H1 (cell line): ENCODE data around the gene CBX4. TPM values are rescaled to one million over a fixed set of nuclear protein-coding genes. Genes with fewer than 3 reads are reported as not detected.

Experiments
- CTCF ChIA-PET: fragments of 300-600 bp; sonication (Branson Sonifier 250); formaldehyde crosslinking; loops from one replicate; lab custom pipeline; 2021; ENCODE audit not compliant: partially characterized antibody; lab: Charles Lee
- POLR2A ChIA-PET: fragments of 300-600 bp; sonication (Branson Sonifier 250); formaldehyde crosslinking; loops from one replicate; lab custom pipeline; 2021; ENCODE audit warnings: inconsistent platforms; ENCODE audit not compliant: partially characterized antibody; lab: Charles Lee
- DNase-seq, 2 experiments: peaks; one replicate each; pipeline versions ENCODE4 v3.0.0 to v3.0.0-alpha.2; 2010 to 2022; ENCODE audit warnings: low spot score in 2 of 2, low read depth in 1 of 2, mixed read lengths in 1 of 2
- FAIRE-seq: peaks from 2 replicates; lab custom pipeline; 2011; peaks lifted over from hg19 to GRCh38; lab: Jason Lieb, UNC
- H2AFZ ChIP-seq: 2 replicates; pipeline ENCODE4 v1.8.1; 2012; ENCODE audit warnings: low read length, inconsistent platforms
- H2AK5ac ChIP-seq: 2 replicates; pipeline ENCODE4 v1.6.1; 2013; ENCODE audit warnings: low read depth, low read length
- H2BK120ac ChIP-seq: replicated peaks from 2 replicates; pipeline ENCODE3; 2013; ENCODE audit warnings: low read depth, low read length, inconsistent platforms
- H2BK12ac ChIP-seq: 2 replicates; pipeline ENCODE4 v1.6.1; 2013; ENCODE audit warnings: low read depth, low read length
- H2BK15ac ChIP-seq: 2 replicates; pipeline ENCODE4 v1.6.1; 2013; ENCODE audit warnings: low read length
- H2BK20ac ChIP-seq: 2 replicates; pipeline ENCODE4 v1.6.1; 2013; ENCODE audit warnings: low read length
- H2BK5ac ChIP-seq: 2 replicates; pipeline ENCODE4 v1.6.1; 2013; ENCODE audit warnings: low read depth, low read length
- H3K14ac ChIP-seq: 2 replicates; pipeline ENCODE4 v1.6.1; 2013; ENCODE audit warnings: inconsistent platforms; ENCODE audit not compliant: insufficient read length
- H3K18ac ChIP-seq: 2 replicates; pipeline ENCODE4 v1.6.1; 2013; ENCODE audit warnings: low read length; ENCODE audit errors: extremely low read depth
- H3K23ac ChIP-seq: 2 replicates; pipeline ENCODE4 v1.6.1; 2013; ENCODE audit warnings: inconsistent platforms; ENCODE audit not compliant: insufficient read length
- H3K23me2 ChIP-seq: 2 replicates; pipeline ENCODE4 v1.6.1; 2013; ENCODE audit warnings: low read depth, low read length
- H3K27ac ChIP-seq: 2 replicates; pipeline ENCODE4 v1.6.1; 2011; ENCODE audit warnings: low read depth, low read length, inconsistent platforms
- H3K27me3 ChIP-seq, 4 experiments: replicated peaks in 1 of 4; 1 replicate in 1 of 4; 2 replicates in 3 of 4; pipeline versions ENCODE4 v1.6.1 to v1.8.1; 2011 to 2013; ENCODE audit warnings: low read length in 3 of 4, mild to moderate bottlenecking in 3 of 4, inconsistent platforms in 2 of 4, mixed read lengths in 2 of 4, moderate library complexity in 1 of 4; ENCODE audit not compliant: control insufficient read depth in 3 of 4, insufficient read depth in 3 of 4; ENCODE audit errors: extremely low read depth in 1 of 4
- H3K36me3 ChIP-seq, 4 experiments: 2 replicates each; pipeline versions ENCODE4 v1.6.1 to v1.8.1; 2011 to 2013; ENCODE audit warnings: mild to moderate bottlenecking in 4 of 4, low read length in 3 of 4, moderate library complexity in 2 of 4, control low read depth in 1 of 4, inconsistent platforms in 1 of 4; ENCODE audit not compliant: insufficient read depth in 4 of 4, control insufficient read depth in 2 of 4
- H3K4ac ChIP-seq: replicated peaks from 2 replicates; pipeline ENCODE3; 2013; ENCODE audit warnings: low read length, low read depth, mixed read lengths, inconsistent platforms; ENCODE audit not compliant: insufficient read length
- H3K4me1 ChIP-seq, 4 experiments: replicated peaks in 1 of 4; 1 replicate in 1 of 4; 2 replicates in 3 of 4; pipeline versions ENCODE4 v1.6.1 to v1.8.1; 2011 to 2013; ENCODE audit warnings: low read length in 3 of 4, inconsistent platforms in 2 of 4, mixed read lengths in 1 of 4; ENCODE audit not compliant: insufficient read depth in 4 of 4, control insufficient read depth in 3 of 4
- H3K4me2 ChIP-seq, 2 experiments: 2 replicates each; pipeline versions ENCODE4 v1.6.1 to v1.8.1; 2011 to 2013; ENCODE audit warnings: low read depth in 2 of 2, low read length in 2 of 2, control low read depth in 1 of 2, inconsistent platforms in 1 of 2, mild to moderate bottlenecking in 1 of 2; ENCODE audit not compliant: insufficient read depth in 1 of 2
- H3K4me3 ChIP-seq, 4 experiments: fragments of 200-600, 300-600 bp in 1 of 4; sonication (generic), shearing (Covaris generic), sonication (Bioruptor Twin) in 1 of 4; 2 replicates each; pipeline versions ENCODE4 v1.5.1 to v1.8.1; 2011 to 2016; ENCODE audit warnings: low read length in 4 of 4, low read depth in 3 of 4, control low read depth in 2 of 4, inconsistent platforms in 2 of 4, mild to moderate bottlenecking in 2 of 4, mixed read lengths in 1 of 4, moderate library complexity in 1 of 4; ENCODE audit not compliant: insufficient read depth in 2 of 4; ENCODE audit errors: extremely low read depth in 1 of 4
- H3K56ac ChIP-seq: replicated peaks from 2 replicates; pipeline ENCODE3; 2013; ENCODE audit warnings: low read depth, mild to moderate bottlenecking, mixed read lengths, low read length, inconsistent platforms; ENCODE audit not compliant: insufficient read length
- H3K79me1 ChIP-seq: 2 replicates; pipeline ENCODE4 v1.6.1; 2013; ENCODE audit warnings: low read depth, low read length, control low read depth
- H3K79me2 ChIP-seq, 2 experiments: 2 replicates each; pipeline versions ENCODE4 v1.6.1 to v1.8.1; 2012 to 2013; ENCODE audit warnings: low read length in 2 of 2, mild to moderate bottlenecking in 2 of 2, inconsistent platforms in 1 of 2; ENCODE audit not compliant: insufficient read depth in 2 of 2, control insufficient read depth in 1 of 2
- H3K9ac ChIP-seq, 4 experiments: replicated peaks in 1 of 4; 1 replicate in 1 of 4; 2 replicates in 3 of 4; pipeline versions ENCODE4 v1.6.1 to v1.8.1; 2011 to 2013; ENCODE audit warnings: low read depth in 3 of 4, low read length in 3 of 4, control low read depth in 2 of 4, mild to moderate bottlenecking in 2 of 4, moderate library complexity in 2 of 4, inconsistent platforms in 1 of 4; ENCODE audit errors: extremely low read depth in 1 of 4
- H3K9me3 ChIP-seq, 2 experiments: 2 replicates each; pipeline versions ENCODE4 v1.6.1 to v1.8.1; 2012 to 2013; ENCODE audit warnings: mild to moderate bottlenecking in 2 of 2, moderate library complexity in 2 of 2, control low read depth in 1 of 2, inconsistent platforms in 1 of 2, low read depth in 1 of 2, low read length in 1 of 2, mixed read lengths in 1 of 2; ENCODE audit not compliant: insufficient read depth in 2 of 2
- H4K20me1 ChIP-seq, 2 experiments: replicated peaks in 1 of 2; 2 replicates each; pipeline versions ENCODE3 to v1.8.1; 2011 to 2013; ENCODE audit warnings: inconsistent platforms in 2 of 2, low read length in 2 of 2, mild to moderate bottlenecking in 1 of 2; ENCODE audit not compliant: insufficient read depth in 2 of 2, control insufficient read depth in 1 of 2
- H4K5ac ChIP-seq: 2 replicates; pipeline ENCODE4 v1.6.1; 2013; ENCODE audit warnings: low read length, low read depth, mixed read lengths, inconsistent platforms; ENCODE audit not compliant: insufficient read length
- H4K8ac ChIP-seq: 2 replicates; pipeline ENCODE4 v1.8.0; 2013; ENCODE audit warnings: mild to moderate bottlenecking, moderate library complexity, low read length, inconsistent platforms; ENCODE audit not compliant: insufficient read depth; ENCODE audit errors: extremely low read depth
- H4K91ac ChIP-seq: replicated peaks from 2 replicates; pipeline ENCODE3; 2013; ENCODE audit warnings: low read length, mixed read lengths, inconsistent platforms; ENCODE audit not compliant: insufficient read length
- BACH1 ChIP-seq: IDR thresholded peaks from 2 replicates; pipeline ENCODE4 v1.6.1; 2012; ENCODE audit warnings: low read length, improper control_type of control experiment
- CHD2 ChIP-seq: IDR thresholded peaks from 2 replicates; pipeline ENCODE4 v1.6.1; 2012; ENCODE audit warnings: low read length, improper control_type of control experiment
- NRF1 ChIP-seq: IDR thresholded peaks from 2 replicates; pipeline ENCODE4 v1.6.1; 2011; ENCODE audit warnings: mild to moderate bottlenecking, low read depth, low read length, improper control_type of control experiment
- RXRA ChIP-seq: IDR thresholded peaks from 2 replicates; pipeline ENCODE4 v1.6.1; 2011; ENCODE audit warnings: low read depth, mild to moderate bottlenecking, low read length, moderate library complexity; ENCODE audit not compliant: insufficient read depth
- SAP30 ChIP-seq: fragments of 300-600 bp; sonication (generic); IDR thresholded peaks from 2 replicates; pipeline ENCODE4 v1.7.1; 2012; ENCODE audit warnings: low read length, moderate library complexity, mild to moderate bottlenecking, inconsistent platforms; ENCODE audit not compliant: insufficient read depth, insufficient replicate concordance
- SP1 ChIP-seq: IDR thresholded peaks from 2 replicates; pipeline ENCODE4 v1.6.1; 2011; ENCODE audit warnings: low read depth, low read length
- WGBS, 2 experiments: shearing (Covaris generic) in 1 of 2; methylation state at CpG; one replicate each; pipeline versions ENCODE4 v1.1.6 to v1.1.7; 2013 to 2015; ENCODE audit warnings: low lambda C conversion rate in 2 of 2, mixed read lengths in 2 of 2, inconsistent platforms in 1 of 2, low coverage in 1 of 2, missing lambda C conversion rate in 1 of 2; ENCODE audit not compliant: insufficient replicate concordance in 2 of 2, insufficient coverage in 1 of 2, insufficient read length in 1 of 2; ENCODE audit errors: extremely low coverage in 1 of 2, missing lambda C conversion rate in 1 of 2; 5-methylcytosine and 5-hydroxymethylcytosine counted together
- polyA plus RNA-seq, 7 experiments: library from polyadenylated mRNA; depleted of rRNA in 3 of 7; stranded (reverse) in 5 of 7; unstranded in 2 of 7; fragments of >200 nt in 5 of 7; fragments of 200-250 nt in 2 of 7; gene quantifications; 1 replicate in 5 of 7; 2 replicates in 1 of 7; 4 replicates in 1 of 7; pipeline versions ENCODE4 v1.2.1 to v1.2.3, GENCODE V29; 2011 to 2013; ENCODE audit warnings: missing spikeins in 2 of 7, mixed read lengths in 2 of 7
- total RNA-seq: library from RNA; stranded (reverse); fragmentation: NEBNext Ultra II Directional; extraction: Animal tissue kit (Norgen Biotek cat#: 25700); gene quantifications from 2 replicates; pipeline ENCODE4 v1.2.1, GENCODE V29; 2021

CBX4 gene
- total and polyA plus RNA-seq, 2 of the 8 experiments (the other 6 are each of a cell fraction or from before 2014, with no cell fraction given), result 1.8 to 4.0 TPM

GRCh38 chr17:79793924-79794304, 45.3 kb downstream of the CBX4 start:
- H2BK15ac ChIP-seq, result no peak overlapping the region

More at GRCh38 chr17:79793924-79794304, 45.3 kb downstream of the CBX4 start:
- H3K27me3 ChIP-seq, result peaks cover 72 to 92% (median 86%) of the 10 kb centered on the region in 4 experiments
- TF ChIP-seq NRF1, result no peak
- no peak for TF ChIP-seq RXRA
- 0 out of 2 replicates have a peak, but pooled peaks have one; percentile 27 for TF ChIP-seq CHD2
- peak; percentile 30; the same call in 1 of the 2 replicates for TF ChIP-seq SP1
- no peak for TF ChIP-seq SAP30
- TF ChIP-seq BACH1, result no peak
- no peak overlapping the region for H2AK5ac ChIP-seq
- FAIRE-seq (no peak), DNase-seq (no peak)
- H3K4me2 ChIP-seq, result peak overlapping the region; percentile 63 to 80
- H2BK120ac ChIP-seq, result no peak overlapping the region
- H4K91ac ChIP-seq, result no peak overlapping the region
- H3K79me1 ChIP-seq, result no peaks in the 10 kb centered on the region
- H3K9ac ChIP-seq, result no peak overlapping the region
- no peak overlapping the region for H2BK20ac ChIP-seq
- ChIA-PET CTCF (interaction anchor here (1.4 to 4.4 kb wide), 7 partner anchors 11 to 122 kb away, joined by 4 to 32 read pairs (median 8); no protein-coding TSS in a partner anchor), POLR2A (interaction anchor here (1.0 to 6.0 kb wide), 11 partner anchors 9 to 200 kb away, joined by 3 to 49 read pairs (median 5); partner anchors contain the start of gene CBX4)
- H3K36me3 ChIP-seq, result peaks cover 0 to 17% (median 0%) of the 10 kb centered on the region in 4 experiments; a peak in 1 of 8 replicates
- no peak overlapping the region for H4K8ac ChIP-seq
- peaks cover 22 to 23% of the 10 kb centered on the region in 2 experiments for H4K20me1 ChIP-seq
- H3K18ac ChIP-seq, result no peak overlapping the region
- WGBS, 2 experiments, result 6% methylated on average over 3 of the region's 3 CpGs; no CpG with 5 or more reads in 1 of the 2 experiments
- H2BK12ac ChIP-seq, result no peak overlapping the region
- no peak overlapping the region for H3K14ac ChIP-seq
- H3K4me1 ChIP-seq, result peaks cover 4 to 46% (median 35%) of the 10 kb centered on the region in 4 experiments
- H3K4me3 ChIP-seq, result peak overlapping the region in 2 of 4 experiments; percentile 19 to 49; a peak in 3 of 8 replicates
- H3K9me3 ChIP-seq, result no peaks in the 10 kb centered on the region; a peak in 1 of 4 replicates
- no peak overlapping the region for H2BK5ac ChIP-seq
- H3K56ac ChIP-seq, result no peak overlapping the region
- no peak overlapping the region for H4K5ac ChIP-seq
- H3K27ac ChIP-seq, result no peak overlapping the region
- H3K23me2 ChIP-seq, result peaks cover 5% of the 10 kb centered on the region
- no peak overlapping the region for H3K4ac ChIP-seq
- no peak overlapping the region for H3K23ac ChIP-seq
- no peak overlapping the region for H2AFZ ChIP-seq
- H3K79me2 ChIP-seq, result no peaks in the 10 kb centered on the region
